SKM-1 (cell line): ENCODE measurements around the gene ITPK1.

Source experiments
- DNase-seq: peaks from one replicate; lab custom pipeline; 2025; ENCODE audit not compliant: unreplicated experiment; lab: John Stamatoyannopoulos, UW

The ITPK1 gene

DNA sequence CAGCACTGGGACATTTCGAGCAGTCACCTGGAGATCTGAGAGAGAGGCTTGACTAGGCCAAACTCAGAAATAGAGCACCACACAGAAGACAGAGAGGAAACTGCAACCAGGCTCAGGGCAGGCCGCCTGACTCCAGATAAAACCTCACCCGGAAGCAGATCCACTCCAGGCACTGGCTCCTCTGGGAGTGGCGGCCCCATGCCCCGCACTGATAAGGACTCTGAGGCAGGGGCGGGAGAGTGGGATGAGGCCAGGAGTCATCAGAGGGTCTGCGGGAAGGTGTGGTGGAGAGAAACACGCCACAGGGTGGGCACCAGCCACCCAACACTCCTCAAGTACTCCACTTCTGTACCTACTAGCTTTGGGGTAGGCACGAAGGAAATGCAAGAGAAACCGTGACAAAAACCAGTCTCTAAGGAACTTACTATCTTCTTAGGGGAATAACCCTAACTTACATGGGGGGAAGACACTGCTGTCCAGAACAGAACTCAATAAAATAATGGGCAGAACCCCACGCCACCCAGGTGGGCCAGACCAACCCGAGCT lies 121.5 kb downstream of the ITPK1 start:
- DNase-seq = no peak

GRCh38 chr14:92993302-92993701 lies 122.4 kb downstream of the ITPK1 start:
- no peak for DNase-seq

DNA sequence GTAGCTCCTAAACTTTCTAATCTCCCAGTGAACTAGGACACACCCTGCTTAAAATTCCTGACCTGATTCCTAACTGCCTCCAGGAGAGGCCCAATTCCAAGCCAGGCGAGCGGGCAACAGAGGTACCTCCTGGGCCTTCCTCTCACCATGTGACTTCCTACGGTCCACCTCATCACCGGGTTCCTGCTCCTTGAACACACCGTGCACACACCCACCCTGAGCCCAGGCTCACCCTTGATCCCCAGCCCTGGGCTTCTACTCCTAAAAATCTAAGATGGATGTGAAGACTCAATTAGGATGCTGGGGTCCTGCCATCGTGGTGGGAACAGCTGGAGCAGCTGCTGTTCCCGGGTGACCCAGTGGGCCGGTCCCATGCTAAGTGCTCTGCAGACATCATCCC lies 124.2 kb downstream of the ITPK1 start:
- no peak for DNase-seq

GRCh38 chr14:92990456-92991430 lies 125.0 kb downstream of the ITPK1 start:
- no peak for DNase-seq

GRCh38 chr14:92988786-92989755 lies 126.7 kb downstream of the ITPK1 start:
- DNase-seq = no peak

DNA sequence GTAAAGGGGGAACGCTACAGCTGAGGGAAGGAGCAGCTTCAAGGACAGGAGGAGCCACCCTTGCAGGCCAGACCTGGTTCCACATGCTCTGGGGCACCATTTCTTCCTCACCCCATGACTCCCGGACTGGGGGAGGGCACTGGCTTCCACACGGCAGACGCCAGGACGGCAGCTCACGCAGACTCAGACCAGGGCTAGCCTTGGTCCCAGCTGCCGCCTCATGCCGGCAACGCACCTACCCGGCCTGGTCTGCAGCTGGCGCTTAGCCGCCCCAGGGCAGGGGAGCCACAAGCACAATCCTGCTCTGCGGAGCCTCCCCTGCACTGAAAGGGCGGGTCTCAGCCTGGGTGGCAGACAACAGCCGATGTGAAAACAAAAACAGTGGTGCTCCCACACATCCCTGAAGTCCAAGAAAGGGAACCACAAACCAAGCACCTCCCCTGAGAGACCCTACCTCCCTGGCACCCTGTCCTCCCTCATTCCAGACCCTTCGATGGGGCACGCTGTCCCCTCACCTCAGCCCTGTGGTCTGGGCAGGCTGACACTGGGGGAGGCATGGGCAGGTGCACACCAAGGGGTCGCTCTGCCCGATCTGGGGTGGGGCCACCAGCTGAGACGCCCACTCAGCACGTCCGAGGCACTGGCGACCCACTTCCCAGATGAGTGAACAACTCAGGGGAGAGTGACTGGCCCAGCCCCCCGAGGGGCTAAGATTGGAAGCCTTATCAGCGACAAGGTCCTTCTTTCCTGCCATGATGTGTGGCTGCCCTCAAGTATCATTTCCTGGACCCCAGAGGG lies 127.8 kb downstream of the ITPK1 start:
- DNase-seq = no peak

DNA sequence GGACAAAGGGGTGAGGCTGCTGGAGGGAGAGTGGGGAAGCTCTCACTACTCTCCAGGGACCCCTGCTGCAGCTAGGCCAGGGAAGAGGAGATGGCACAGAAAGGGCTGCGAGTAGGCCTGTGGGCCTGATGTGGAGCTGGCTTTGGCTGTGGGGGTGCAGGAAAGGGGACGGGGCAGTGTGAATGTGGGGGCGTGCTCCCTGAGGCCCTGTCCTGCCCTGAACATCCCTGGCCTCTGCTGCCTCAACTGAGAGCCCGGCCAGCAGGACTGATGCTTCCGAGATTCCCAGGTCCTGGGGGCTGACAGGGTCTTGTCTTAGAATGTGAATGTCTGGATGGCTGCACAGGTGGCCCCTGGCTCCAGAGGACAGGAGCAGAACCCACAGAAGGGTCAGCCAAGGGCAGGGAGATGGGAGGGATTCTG lies 128.6 kb downstream of the ITPK1 start:
- DNase-seq = no peak

DNA sequence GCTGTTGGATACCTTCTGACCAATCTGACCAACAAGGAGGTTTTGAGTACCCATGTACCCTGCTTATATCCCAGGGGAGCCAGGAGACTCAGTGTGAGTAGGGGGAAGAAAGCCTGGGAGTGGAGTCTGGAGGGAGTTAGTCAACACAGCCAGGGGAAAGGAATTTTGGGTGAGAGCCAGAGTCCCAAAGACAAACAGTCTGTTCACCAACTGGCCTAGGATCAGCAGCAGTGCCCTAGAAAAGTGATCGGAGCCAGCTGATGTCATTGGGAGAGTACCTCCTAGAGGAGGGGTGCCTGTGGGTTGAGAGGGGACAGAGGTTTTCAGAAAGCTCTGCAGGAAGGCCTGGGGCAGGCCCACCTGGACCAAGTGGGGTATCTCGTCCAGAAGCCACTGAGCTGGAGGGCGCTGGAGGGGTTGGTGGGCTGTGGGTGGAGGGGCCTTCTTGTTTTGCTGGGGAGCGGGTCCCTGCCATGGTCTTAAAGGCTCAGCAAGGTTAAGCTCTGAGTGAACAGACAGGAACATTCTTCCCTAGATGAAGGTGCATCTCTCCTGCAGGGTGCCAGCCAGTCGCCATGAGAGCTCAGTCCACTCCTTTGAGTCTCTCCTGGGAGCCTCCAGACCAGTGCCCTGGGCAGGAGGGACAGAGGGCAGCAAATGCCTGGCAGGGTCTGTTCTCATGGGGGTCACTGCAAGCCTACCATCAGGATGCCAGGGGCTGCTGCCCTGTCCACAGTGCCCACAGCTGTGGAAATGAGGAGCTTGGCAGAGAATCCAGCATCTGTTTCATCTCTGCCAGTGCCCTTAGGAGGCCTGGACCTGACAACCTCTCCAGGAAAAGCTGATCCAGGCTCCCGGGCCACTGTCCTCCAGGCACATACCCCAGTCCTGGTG lies 129.2 kb downstream of the ITPK1 start:
- DNase-seq = no peak

- DNase-seq = no peak
Observed at GRCh38 chr14:92985521-92985920, 130.2 kb downstream of the ITPK1 start.

- no peak for DNase-seq
Observed at GRCh38 chr14:92984896-92985295, 130.8 kb downstream of the ITPK1 start.

DNA sequence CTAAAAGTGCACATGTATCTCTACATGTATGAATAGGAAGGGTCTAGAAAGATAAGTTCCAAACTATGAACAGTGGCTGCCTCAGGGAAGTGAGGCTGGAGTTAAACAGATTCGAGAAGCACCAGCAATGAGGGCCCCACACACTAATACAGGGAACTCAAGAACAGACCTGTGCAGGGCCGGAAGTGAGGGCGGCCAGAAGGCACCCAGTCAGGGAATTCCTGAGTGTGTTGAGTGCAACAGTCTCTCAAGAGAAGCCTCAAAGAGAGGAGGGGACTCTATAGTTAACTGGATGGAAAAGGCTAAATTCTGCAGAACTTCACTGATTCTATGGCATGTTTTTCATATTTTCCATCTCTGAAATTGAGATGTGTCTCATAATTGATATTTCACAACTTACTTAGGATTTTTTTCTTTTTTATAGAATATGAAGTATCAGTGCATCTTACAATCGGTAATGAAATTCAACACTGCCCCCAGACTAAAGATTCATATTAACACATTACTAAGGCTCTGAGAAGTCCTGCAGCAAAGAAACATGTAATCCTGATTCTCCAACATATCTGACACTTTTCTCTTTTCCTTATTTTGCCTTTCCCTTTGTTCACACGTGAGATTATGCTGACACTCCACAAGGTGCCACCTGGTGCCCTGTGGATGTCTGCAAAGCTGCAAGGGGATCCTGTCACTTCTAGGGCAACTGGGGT lies 131.5 kb downstream of the ITPK1 start:
- no peak for DNase-seq

DNA sequence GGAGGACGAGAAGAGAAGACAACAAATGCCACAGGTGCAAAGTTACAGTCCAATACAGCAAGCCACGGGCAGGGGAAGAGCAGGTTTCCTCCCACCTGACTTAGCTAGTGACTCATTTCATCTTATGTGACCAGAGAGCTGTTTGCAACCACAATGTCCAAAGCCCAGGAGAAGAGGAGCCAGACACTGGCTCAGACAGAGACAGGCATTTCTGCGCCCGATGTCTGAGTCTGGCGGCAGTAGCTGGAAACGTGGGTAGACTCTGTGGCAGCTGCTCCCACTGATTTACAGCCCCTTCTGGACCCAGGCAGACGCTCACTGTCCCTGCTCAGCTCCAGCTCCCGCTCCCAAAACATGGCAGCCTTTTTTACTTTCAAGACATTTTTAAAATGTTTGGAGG lies 132.8 kb downstream of the ITPK1 start:
- DNase-seq = no peak

- DNase-seq = no peak
Observed at GRCh38 chr14:92981726-92982125, 134.0 kb downstream of the ITPK1 start.

DNA sequence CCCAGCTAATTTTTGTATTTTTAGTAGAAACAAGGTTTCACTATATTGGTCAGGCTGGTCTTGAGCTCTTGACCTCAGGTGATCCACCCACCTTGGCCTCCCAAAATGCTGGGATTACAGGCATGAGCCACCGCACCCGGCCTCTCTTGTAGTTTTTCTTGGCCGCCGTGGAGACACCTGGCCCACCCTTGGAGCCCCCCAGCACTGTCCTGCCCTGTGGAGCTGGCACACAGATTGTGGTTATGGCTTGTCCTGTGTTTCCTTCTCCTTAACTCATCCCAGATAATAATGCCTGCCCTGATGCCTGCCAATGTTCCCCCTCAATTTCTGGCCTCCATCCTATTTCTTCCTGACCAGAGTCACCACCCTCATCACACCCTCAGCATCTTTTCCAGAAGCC lies 134.9 kb downstream of the ITPK1 start:
- no peak for DNase-seq

DNA sequence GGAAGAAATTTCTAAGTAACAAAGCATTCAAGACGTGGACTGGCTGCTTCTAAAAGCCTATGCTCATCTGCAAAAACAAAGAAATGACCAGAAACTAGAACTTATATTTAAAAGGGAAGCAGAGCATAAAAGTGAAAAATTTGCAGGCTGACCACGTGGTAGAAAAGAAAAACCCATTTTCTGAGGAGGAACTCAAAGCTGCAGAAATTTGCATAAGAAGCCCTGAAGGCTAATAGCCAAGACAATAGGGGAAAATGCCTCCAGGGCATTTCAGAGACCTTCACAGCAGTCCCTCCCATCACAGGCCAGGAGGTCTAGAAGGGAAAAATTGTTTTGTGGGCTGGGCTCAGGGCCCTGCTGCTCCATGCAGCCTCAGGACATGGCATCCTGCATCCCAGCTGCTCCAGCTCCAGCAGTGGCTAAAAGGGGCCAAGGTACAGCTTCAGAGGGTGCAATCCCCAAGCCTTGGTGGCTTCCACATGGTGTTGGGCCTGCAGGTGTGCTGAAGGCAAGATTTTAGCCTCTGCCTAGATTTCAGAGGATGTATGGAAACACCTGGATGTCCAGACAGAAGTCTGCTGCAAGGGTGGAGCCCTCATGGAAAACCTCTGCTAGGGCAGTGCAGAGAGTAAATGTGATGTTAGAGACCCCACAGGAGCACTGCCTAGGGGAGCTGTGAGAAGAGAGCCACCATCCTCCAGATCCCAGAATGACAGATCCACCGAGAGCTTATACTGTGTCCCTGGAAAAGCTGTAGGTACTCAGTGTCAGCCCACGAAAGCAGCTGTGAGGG lies 137.3 kb downstream of the ITPK1 start:
- no peak for DNase-seq

- no peak for DNase-seq
Observed at GRCh38 chr14:92976268-92976667, 139.5 kb downstream of the ITPK1 start.

- DNase-seq = no peak
Observed at GRCh38 chr14:92974541-92975345, 141.0 kb downstream of the ITPK1 start.
